Choroid plexus epithelial cell (primary cell): Measurements from ENCODE around the gene TBRG4.

Experiments used
- DNase-seq: peaks from one replicate; pipeline ENCODE4 v3.0.0-alpha.2; 2010; ENCODE audit warnings: low read depth
- H3K4me3 ChIP-seq: 2 replicates; pipeline ENCODE4 v1.5.1; 2011; ENCODE audit warnings: low read depth, mild to moderate bottlenecking, control low read depth, low read length, moderate library complexity
- TF ChIP-seq, protein P1 (sequence below): conservative IDR thresholded peaks from 2 replicates; pipeline ENCODE4 v1.5.1; 2011; ENCODE audit warnings: low read depth, mild to moderate bottlenecking, control low read depth, inconsistent platforms, low read length, moderate library complexity

TBRG4 gene

DNA sequence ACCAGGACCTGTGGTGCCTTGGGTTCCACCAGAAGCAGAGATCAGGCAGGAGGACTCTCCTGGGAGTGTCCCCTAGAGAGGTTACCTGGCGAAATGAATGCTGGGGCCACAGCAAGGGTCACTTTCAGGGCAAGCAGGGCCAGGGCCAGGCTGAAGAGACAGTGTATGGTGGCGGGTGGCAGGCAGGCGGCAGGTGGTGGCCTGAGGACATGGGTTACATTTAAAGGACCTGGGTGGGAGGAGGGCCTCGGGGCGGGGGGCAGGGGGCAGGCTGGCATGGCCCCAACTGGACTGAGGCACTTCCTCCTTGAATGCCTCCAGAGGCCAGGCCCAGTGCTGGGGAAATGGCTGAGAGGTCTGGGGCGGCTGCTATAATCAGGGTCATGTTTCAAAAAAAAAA lies 14.7 kb upstream of the TBRG4 start:
- TF ChIP-seq, protein P1, sequence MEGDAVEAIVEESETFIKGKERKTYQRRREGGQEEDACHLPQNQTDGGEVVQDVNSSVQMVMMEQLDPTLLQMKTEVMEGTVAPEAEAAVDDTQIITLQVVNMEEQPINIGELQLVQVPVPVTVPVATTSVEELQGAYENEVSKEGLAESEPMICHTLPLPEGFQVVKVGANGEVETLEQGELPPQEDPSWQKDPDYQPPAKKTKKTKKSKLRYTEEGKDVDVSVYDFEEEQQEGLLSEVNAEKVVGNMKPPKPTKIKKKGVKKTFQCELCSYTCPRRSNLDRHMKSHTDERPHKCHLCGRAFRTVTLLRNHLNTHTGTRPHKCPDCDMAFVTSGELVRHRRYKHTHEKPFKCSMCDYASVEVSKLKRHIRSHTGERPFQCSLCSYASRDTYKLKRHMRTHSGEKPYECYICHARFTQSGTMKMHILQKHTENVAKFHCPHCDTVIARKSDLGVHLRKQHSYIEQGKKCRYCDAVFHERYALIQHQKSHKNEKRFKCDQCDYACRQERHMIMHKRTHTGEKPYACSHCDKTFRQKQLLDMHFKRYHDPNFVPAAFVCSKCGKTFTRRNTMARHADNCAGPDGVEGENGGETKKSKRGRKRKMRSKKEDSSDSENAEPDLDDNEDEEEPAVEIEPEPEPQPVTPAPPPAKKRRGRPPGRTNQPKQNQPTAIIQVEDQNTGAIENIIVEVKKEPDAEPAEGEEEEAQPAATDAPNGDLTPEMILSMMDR, result no peak
- DNase-seq, result no peak

DNA sequence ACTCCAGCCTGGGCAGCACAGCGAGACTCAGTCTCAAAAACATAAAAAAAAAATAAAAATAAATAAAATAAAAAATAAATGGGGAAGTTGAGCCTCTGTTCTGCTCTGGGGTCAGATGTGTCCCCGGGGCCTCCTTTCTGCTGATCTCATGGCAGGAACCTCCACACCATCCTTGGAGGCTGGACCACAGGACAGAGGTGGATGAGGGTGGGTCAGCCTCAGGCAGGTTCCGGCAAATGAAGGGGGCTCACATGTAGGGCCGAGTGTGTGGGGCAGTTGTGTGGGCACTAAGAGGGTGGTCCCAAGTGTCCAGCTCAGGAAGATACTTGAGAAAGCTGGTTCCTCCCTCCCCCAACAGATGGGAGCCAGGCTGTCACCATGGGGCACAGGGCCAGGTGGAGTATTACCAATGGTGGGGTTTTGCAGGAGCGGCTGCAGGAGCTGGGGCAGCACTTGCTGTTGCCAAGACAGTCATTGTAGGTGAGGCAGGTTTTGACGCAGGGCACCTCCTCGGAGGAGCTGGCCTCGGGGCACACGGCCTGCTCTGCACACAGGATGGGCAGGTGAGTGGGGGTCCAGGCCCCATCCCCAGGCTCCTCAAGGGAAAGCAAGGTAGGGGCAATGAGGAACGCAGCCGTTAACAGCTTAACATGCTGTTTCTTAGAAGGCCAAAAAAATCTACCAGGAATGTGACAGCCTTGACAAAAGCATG lies 13.9 kb upstream of the TBRG4 start:
- TF ChIP-seq, protein P1, result no peak
- no peak overlapping the region for H3K4me3 ChIP-seq
- no peak for DNase-seq

More for the DNA sequence above, 14.7 kb upstream of the TBRG4 start:
- H3K4me3 ChIP-seq, result no peak overlapping the region

DNA sequence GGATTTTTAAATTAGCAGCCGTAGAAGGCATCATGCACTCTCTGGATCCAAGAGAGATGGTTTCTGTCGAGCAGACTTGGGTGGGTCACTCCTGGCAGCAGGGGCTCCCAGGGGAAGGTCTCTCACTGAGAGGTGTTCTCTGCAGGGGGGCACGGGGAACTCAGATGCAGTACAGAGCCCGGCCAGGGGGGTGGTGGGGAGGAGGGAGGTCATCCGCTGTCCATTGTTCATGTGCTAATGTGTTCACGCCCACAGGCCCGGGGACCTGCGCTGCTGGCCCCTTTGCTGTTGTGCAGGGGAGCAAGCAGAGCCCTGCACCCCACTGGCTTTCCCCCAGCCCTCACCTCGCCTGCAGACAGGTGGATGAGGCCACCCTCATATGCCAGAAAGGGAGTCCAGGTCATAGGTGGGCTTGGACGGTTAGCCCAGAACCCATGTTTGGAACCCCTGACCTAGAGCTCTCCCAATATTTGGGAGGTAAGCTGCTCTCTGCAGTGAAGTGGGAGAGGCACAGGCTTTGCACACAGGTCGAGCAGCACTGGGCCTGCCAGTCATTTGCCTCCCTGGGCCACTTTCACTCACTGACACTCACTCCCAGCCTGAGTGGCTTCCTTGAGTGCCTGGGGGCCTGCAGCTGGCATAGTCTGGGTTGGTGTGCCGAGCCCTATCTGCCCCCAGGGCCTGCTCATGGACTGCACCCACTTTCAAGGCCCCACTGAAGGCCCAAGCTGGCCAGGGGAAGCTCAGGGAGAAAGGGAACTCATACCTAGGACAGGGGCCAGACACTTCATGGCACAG lies 12.6 kb upstream of the TBRG4 start:
- DNase-seq, result no peak
- TF ChIP-seq, protein P1, result no peak
- H3K4me3 ChIP-seq, result no peak overlapping the region

DNA sequence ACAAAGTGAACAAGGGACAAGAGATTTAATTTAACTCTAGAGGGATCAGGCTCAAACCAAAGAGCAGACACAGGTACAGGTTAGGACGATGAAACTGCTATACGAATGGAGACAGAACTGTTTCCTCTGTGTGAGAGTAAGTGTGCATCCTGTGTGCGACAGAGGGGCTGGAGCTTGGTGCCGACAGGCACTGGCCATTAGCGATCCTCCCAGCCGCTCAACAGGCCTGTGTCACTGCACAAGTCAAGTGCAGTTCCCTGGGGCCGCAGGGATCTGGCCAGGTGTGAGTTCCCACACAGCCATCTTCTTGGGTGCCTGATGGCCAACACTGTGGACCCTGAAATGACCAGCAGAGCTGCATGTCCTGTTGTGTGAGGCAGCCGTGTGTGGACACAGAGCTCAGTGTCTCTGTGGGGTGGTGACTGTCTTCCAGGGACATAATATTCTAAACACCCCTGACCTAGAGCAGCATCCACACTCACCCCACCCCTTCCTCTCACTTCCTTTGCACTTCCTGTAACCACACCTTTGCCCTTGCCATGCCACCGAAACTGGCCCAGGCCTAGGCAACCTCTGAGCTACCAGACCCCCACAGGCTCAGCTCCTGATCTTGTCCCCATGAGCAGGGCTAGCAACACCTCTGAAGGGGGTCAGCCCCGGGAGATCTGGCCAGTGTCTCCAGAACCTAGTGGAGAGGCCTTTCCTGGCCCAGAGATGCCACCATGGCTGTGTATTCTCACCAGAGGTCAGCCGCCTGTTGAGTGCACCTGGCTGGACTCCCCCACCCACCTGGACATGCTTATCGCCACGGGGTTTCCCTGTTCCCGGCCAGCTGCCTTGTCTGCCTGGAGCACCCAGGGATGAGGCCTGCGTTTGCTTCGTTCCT lies 11.7 kb upstream of the TBRG4 start:
- no peak for DNase-seq
- TF ChIP-seq, protein P1, result no peak
- no peak overlapping the region for H3K4me3 ChIP-seq

DNA sequence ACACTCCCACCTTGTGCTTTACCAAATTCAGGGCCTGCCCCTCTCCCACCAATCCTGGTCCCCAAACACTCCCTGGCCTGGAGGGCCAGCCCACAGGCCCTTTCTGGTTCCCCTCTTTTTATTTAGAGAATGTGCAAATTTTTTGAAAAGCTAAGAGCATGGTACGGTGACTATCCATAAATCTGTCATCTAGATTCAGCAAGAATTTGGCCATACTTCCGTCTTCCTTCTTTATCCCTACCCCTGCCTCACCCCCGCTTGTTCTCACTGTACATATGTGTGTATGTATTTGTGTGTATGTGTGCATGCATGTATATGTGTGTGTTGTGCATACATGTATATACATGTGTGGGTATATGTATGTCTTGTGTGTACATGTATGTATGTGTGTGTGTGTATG lies 8.1 kb upstream of the TBRG4 start:
- H3K4me3 ChIP-seq, result no peak overlapping the region
- no peak for DNase-seq
- TF ChIP-seq, protein P1, result no peak

DNA sequence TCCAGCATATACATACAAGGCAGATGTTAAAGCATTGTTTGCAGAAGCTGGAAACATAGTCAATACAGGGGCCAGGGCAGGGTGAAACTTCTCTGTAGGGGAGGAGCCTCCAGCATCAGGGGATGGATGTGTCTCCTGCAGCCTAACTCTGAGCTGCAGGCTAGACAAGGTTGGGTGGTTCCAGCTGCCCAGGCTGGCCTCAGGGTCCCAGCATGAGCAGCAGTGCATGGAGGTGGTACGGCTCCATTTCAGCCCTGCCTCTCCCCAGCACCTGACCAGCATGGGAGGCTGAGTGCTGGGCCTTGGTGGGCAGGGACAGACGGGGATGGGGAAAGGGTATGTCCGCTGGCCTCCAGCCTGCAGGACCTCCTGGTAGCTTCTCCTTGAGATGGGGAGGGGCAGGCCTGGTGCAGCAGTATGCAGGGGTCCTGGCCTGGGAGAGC lies 7.4 kb upstream of the TBRG4 start:
- no peak overlapping the region for H3K4me3 ChIP-seq
- no peak for DNase-seq
- TF ChIP-seq, protein P1, result no peak
